ENCODE measurements around the gene IHH. TPM values are rescaled to one million over a fixed set of nuclear protein-coding genes. Genes with fewer than 3 reads are reported as not detected.

Gene IHH
- total and polyA plus RNA-seq, 9 of the 15 experiments (the other 6 are each of a cell fraction or from before 2014, with no cell fraction given): 0.07 TPM; not detected in 8

- WGBS (ENCODE audit: insufficient coverage, low coverage, missing lambda C conversion rate): 48% methylated on average over 2 of the region's 2 CpGs
- POLR2A ChIA-PET: no interaction called here
- ATAC-seq: no peak
- BruUV-seq (replicated peaks): no TSS peak
- Histone ChIP-seq H3K36me3 (ENCODE audit: control insufficient read depth, insufficient read depth, low read length) (peaks cover 5% of the 10 kb centered on the region; the same call in 1 of the 3 replicates), H3K4me1 (replicated peaks in 1 of 2; ENCODE audit: control insufficient read depth in 2 of 2, insufficient read depth in 2 of 2, low read length in 2 of 2) (0 out of 5 replicates have a peak, but pooled peaks cover 0 to 2% of the 10 kb centered on the region in 2 experiments), H3K27ac (ENCODE audit: extremely low read depth, low read depth, low read length) (no peak overlapping the region), H3K9me3 (replicated peaks; ENCODE audit: control insufficient read depth, insufficient read depth, low read depth, low read length) (no peaks in the 10 kb centered on the region), H3K79me2 (ENCODE audit: control insufficient read depth, insufficient read depth, low read length) (no peaks in the 10 kb centered on the region), H3K9ac (ENCODE audit: insufficient read depth in 1 of 2, low read depth in 2 of 2, low read length in 2 of 2) (no peak overlapping the region), H3K27me3 (ENCODE audit: control insufficient read depth in 2 of 2, insufficient read depth in 2 of 2, low read length in 2 of 2) (no peaks in the 10 kb centered on the region), H4K20me1 (replicated peaks; ENCODE audit: control insufficient read depth, insufficient read depth, low read length) (no peaks in the 10 kb centered on the region; the same call in 1 of the 2 replicates), H3K4me2 (ENCODE audit: insufficient read depth, low read length) (no peak overlapping the region), H3K4me3 (no peak overlapping the region), H3K9me1 (ENCODE audit: control insufficient read depth, insufficient read depth, low read length) (peaks cover 2% of the 10 kb centered on the region), H2AFZ (ENCODE audit: low read depth, low read length) (no peak overlapping the region)
- intact Hi-C loops (cut with micrococcal nuclease) (no loop called here), in situ Hi-C loops (cut with MboI) (no loop called here)
- TF ChIP-seq CBX2 (IDR thresholded peaks at IDR 0.05; ENCODE audit: insufficient read depth, low read length, poor library complexity, severe bottlenecking) (no peak), ZKSCAN1 (IDR thresholded peaks at IDR 0.05; ENCODE audit: low read depth, low read length) (no peak), ZNF3 (CRISPR knock-in tag; IDR thresholded peaks at IDR 0.05) (no peak), PHF21A (IDR thresholded peaks at IDR 0.05; ENCODE audit: borderline replicate concordance, low read depth) (no peak), CBFA2T3 (IDR thresholded peaks at IDR 0.05) (no peak), MGA (IDR thresholded peaks at IDR 0.05) (no peak), MCM3 (IDR thresholded peaks at IDR 0.05) (no peak), BRF1 (IDR thresholded peaks at IDR 0.05; ENCODE audit: borderline replicate concordance, extremely low read depth, insufficient read length) (no peak), CC2D1A (IDR thresholded peaks at IDR 0.05) (no peak), NONO (IDR thresholded peaks at IDR 0.05; ENCODE audit: low read depth in 2 of 2, low read length in 1 of 2) (no peak), RUNX1 (IDR thresholded peaks at IDR 0.05; ENCODE audit: low read depth) (no peak), ZNF174 (CRISPR knock-in tag; IDR thresholded peaks at IDR 0.05) (no peak), DPF2 (IDR thresholded peaks at IDR 0.05) (no peak), NCOA1 (IDR thresholded peaks at IDR 0.05; ENCODE audit: low read depth) (no peak), MAFG (tag; conservative IDR thresholded peaks at IDR 0.05) (no peak)
- CTCF ChIA-PET (ENCODE audit: low intra/inter-chr PET ratio): no interaction called here
- no peak for DNase-seq (ENCODE audit: extremely low read depth in 1 of 4, low spot score in 3 of 4)
- no peak for FAIRE-seq
These were observed 18.7 kb upstream of the IHH start for GRCh38 chr2:219079417-219079816.
